Cerebellar nuclear complex (tissue), 1 donor: Measurements from ENCODE around the gene NRG3.
"Not testable (repeated sequence)": the region's sequence is repeated elsewhere in the genome, so short reads cannot be mapped to it uniquely, and the experiment has no call there.

Experiments
- DNase-seq, 2 experiments: peaks; one replicate each; lab custom pipeline; 2025; lab: John Stamatoyannopoulos, UW

Gene NRG3

GRCh38 chr10:82916941-82917340, 1041.9 kb downstream of the NRG3 start:
- DNase-seq: no peak

GRCh38 chr10:82918022-82918421, 1043.0 kb downstream of the NRG3 start:
- no peak for DNase-seq

- DNase-seq: no peak
Measured at GRCh38 chr10:82922046-82922445, 1047.1 kb downstream of the NRG3 start.

- DNase-seq: no peak
Measured at GRCh38 chr10:82922755-82923154, 1047.8 kb downstream of the NRG3 start.

- DNase-seq: no peak
Measured at GRCh38 chr10:82924711-82925110, 1049.7 kb downstream of the NRG3 start.

GRCh38 chr10:82925547-82925946, 1050.6 kb downstream of the NRG3 start:
- DNase-seq: no peak

- DNase-seq: no peak
Measured at GRCh38 chr10:82932451-82932850, 1057.5 kb downstream of the NRG3 start.

GRCh38 chr10:82934429-82934828, 1059.4 kb downstream of the NRG3 start:
- no peak for DNase-seq

GRCh38 chr10:82934947-82935346, 1060.0 kb downstream of the NRG3 start:
- DNase-seq: no peak

GRCh38 chr10:82938331-82938730, 1063.3 kb downstream of the NRG3 start:
- no peak for DNase-seq

GRCh38 chr10:82942286-82943099, 1067.5 kb downstream of the NRG3 start:
- DNase-seq: no peak

- no peak for DNase-seq
Measured at GRCh38 chr10:82943142-82943541, 1068.1 kb downstream of the NRG3 start.

- DNase-seq: no peak
Measured at GRCh38 chr10:82949816-82950575, 1075.0 kb downstream of the NRG3 start.

- DNase-seq: no peak
Measured at GRCh38 chr10:82953331-82953730, 1078.3 kb downstream of the NRG3 start.

GRCh38 chr10:82953909-82954308, 1078.9 kb downstream of the NRG3 start:
- DNase-seq: no peak

GRCh38 chr10:82960421-82961060, 1085.5 kb downstream of the NRG3 start:
- DNase-seq: not testable (repeated sequence)

GRCh38 chr10:82961864-82962263, 1086.9 kb downstream of the NRG3 start:
- no peak for DNase-seq

GRCh38 chr10:82966130-82966529, 1091.1 kb downstream of the NRG3 start:
- no peak for DNase-seq

- DNase-seq: no peak
Measured at GRCh38 chr10:82968533-82968932, 1093.5 kb downstream of the NRG3 start.

GRCh38 chr10:82969405-82969804, 1094.4 kb downstream of the NRG3 start:
- DNase-seq: no peak

GRCh38 chr10:82980321-82980720, 1105.3 kb downstream of the NRG3 start:
- DNase-seq: no peak

GRCh38 chr10:82981137-82981723, 1106.2 kb downstream of the NRG3 start:
- no peak for DNase-seq
